Measurements from ENCODE around the gene COL19A1.

COL19A1 gene

DNA sequence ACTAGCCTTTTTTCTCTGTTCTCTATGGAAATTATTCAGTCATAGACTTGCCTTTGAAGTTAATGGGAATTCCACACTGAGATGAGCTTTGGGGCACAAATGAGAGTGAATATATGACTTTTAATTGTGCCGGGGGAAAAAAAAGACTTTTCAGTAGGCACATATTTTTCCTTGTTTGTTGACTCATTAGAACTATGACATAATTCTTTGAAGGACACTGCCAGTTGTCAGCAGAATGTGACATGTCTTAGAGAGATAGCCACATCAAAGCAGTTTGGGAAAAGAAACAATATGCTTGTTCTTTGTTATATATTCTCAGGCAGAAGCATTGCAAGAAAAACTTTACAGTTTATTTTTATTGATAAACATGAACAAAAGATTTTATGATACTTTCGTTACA, 298.2 kb downstream of the COL19A1 start:
- no peaks in the 10 kb centered on the region for H3K9me2 ChIP-seq (replicated peaks; ENCODE audit: low read depth, low read length)

GRCh38 chr6:70166088-70166958, 300.0 kb downstream of the COL19A1 start:
- peak overlapping the region; percentile 77 for H2AFZ ChIP-seq (ENCODE audit: low read length)
- no peaks in the 10 kb centered on the region for H3K9me2 ChIP-seq (replicated peaks; ENCODE audit: low read depth, low read length)
- H3K4me1 ChIP-seq (ENCODE audit: insufficient read depth, low read length, poor library complexity, severe bottlenecking): peaks cover 38% of the 10 kb centered on the region
- H3F3A ChIP-seq (ENCODE audit: low read depth): no peaks in the 10 kb centered on the region
- H3K9me3 ChIP-seq (ENCODE audit: insufficient read depth, low read depth, low read length): no peaks in the 10 kb centered on the region
- H3K36me3 ChIP-seq (ENCODE audit: insufficient read depth, low read length): no peaks in the 10 kb centered on the region
- no peaks in the 10 kb centered on the region for H3K79me2 ChIP-seq (ENCODE audit: insufficient read depth, low read length)
- H3K27me3 ChIP-seq (ENCODE audit: insufficient read depth, low read length, poor library complexity, severe bottlenecking): no peaks in the 10 kb centered on the region
- H3K4me3 ChIP-seq (ENCODE audit: low read length, poor library complexity, severe bottlenecking): peak overlapping the region; percentile 56
- no peaks in the 10 kb centered on the region for H4K20me1 ChIP-seq (ENCODE audit: insufficient read depth, low read length, poor library complexity, severe bottlenecking)
- no peak for TF ChIP-seq EZH2phosphoT487 (IDR thresholded peaks at IDR 0.05; ENCODE audit: borderline replicate concordance)
- peak; percentile 88 for TF ChIP-seq CTCF (conservative IDR thresholded peaks at IDR 0.05; ENCODE audit: low read length)
- H3K4me2 ChIP-seq (ENCODE audit: low read depth, low read length, poor library complexity, severe bottlenecking): peak overlapping the region; percentile 75
- H3K9ac ChIP-seq (ENCODE audit: low read depth, low read length, poor library complexity, severe bottlenecking): no peak overlapping the region

More for the DNA sequence above, 298.2 kb downstream of the COL19A1 start:
- no peak overlapping the region for H3K4me2 ChIP-seq (ENCODE audit: low read depth, low read length, poor library complexity, severe bottlenecking)
- TF ChIP-seq CTCF (conservative IDR thresholded peaks at IDR 0.05; ENCODE audit: low read length) (no peak), EZH2phosphoT487 (IDR thresholded peaks at IDR 0.05; ENCODE audit: borderline replicate concordance) (no peak)
- H2AFZ ChIP-seq (ENCODE audit: low read length): no peak overlapping the region
- H3K79me2 ChIP-seq (ENCODE audit: insufficient read depth, low read length): no peaks in the 10 kb centered on the region
- H4K20me1 ChIP-seq (ENCODE audit: insufficient read depth, low read length, poor library complexity, severe bottlenecking): no peaks in the 10 kb centered on the region
- H3F3A ChIP-seq (ENCODE audit: low read depth): no peaks in the 10 kb centered on the region
- no peaks in the 10 kb centered on the region for H3K36me3 ChIP-seq (ENCODE audit: insufficient read depth, low read length)
- H3K9ac ChIP-seq (ENCODE audit: low read depth, low read length, poor library complexity, severe bottlenecking): no peak overlapping the region
- H3K27me3 ChIP-seq (ENCODE audit: insufficient read depth, low read length, poor library complexity, severe bottlenecking): no peaks in the 10 kb centered on the region
- H3K9me3 ChIP-seq (ENCODE audit: insufficient read depth, low read depth, low read length): no peaks in the 10 kb centered on the region
- peaks cover 38% of the 10 kb centered on the region for H3K4me1 ChIP-seq (ENCODE audit: insufficient read depth, low read length, poor library complexity, severe bottlenecking)
- H3K4me3 ChIP-seq (ENCODE audit: low read length, poor library complexity, severe bottlenecking): no peak overlapping the region

- no peaks in the 10 kb centered on the region for H3K36me3 ChIP-seq (ENCODE audit: insufficient read depth, low read length)
- H3K9me2 ChIP-seq (replicated peaks; ENCODE audit: low read depth, low read length): no peaks in the 10 kb centered on the region
- no peak for TF ChIP-seq EZH2phosphoT487 (IDR thresholded peaks at IDR 0.05; ENCODE audit: borderline replicate concordance)
- TF ChIP-seq CTCF (conservative IDR thresholded peaks at IDR 0.05; ENCODE audit: low read length): no peak
- no peaks in the 10 kb centered on the region for H3F3A ChIP-seq (ENCODE audit: low read depth)
- H3K4me2 ChIP-seq (ENCODE audit: low read depth, low read length, poor library complexity, severe bottlenecking): no peak overlapping the region
- H3K9ac ChIP-seq (ENCODE audit: low read depth, low read length, poor library complexity, severe bottlenecking): no peak overlapping the region
- H3K4me3 ChIP-seq (ENCODE audit: low read length, poor library complexity, severe bottlenecking): no peak overlapping the region
- peaks cover 46% of the 10 kb centered on the region for H3K4me1 ChIP-seq (ENCODE audit: insufficient read depth, low read length, poor library complexity, severe bottlenecking)
- no peaks in the 10 kb centered on the region for H3K27me3 ChIP-seq (ENCODE audit: insufficient read depth, low read length, poor library complexity, severe bottlenecking)
- H4K20me1 ChIP-seq (ENCODE audit: insufficient read depth, low read length, poor library complexity, severe bottlenecking): no peaks in the 10 kb centered on the region
- no peaks in the 10 kb centered on the region for H3K9me3 ChIP-seq (ENCODE audit: insufficient read depth, low read depth, low read length)
- no peaks in the 10 kb centered on the region for H3K79me2 ChIP-seq (ENCODE audit: insufficient read depth, low read length)
- no peak overlapping the region for H2AFZ ChIP-seq (ENCODE audit: low read length)
Observed at GRCh38 chr6:70168681-70169377, 302.5 kb downstream of the COL19A1 start.

Measured in Loucy (cell line).